GM08714 (cell line): Measurements from ENCODE around the gene ATP6V0E1.
"Not testable (repeated sequence)": the region's sequence is repeated elsewhere in the genome, so short reads cannot be mapped to it uniquely, and the experiment has no call there.

Experiments used
- H3K4me3 ChIP-seq: fragments of 200-500 bp; sonication (Bioruptor generic); 2 replicates; pipeline ENCODE4 v1.5.1; 2014; ENCODE audit warnings: mild to moderate bottlenecking, low read length, inconsistent platforms
- ZNF274 ChIP-seq: IDR thresholded peaks from 2 replicates; pipeline ENCODE4 v1.6.1; 2012; ENCODE audit warnings: mild to moderate bottlenecking, low read depth, low read length

Gene ATP6V0E1

DNA sequence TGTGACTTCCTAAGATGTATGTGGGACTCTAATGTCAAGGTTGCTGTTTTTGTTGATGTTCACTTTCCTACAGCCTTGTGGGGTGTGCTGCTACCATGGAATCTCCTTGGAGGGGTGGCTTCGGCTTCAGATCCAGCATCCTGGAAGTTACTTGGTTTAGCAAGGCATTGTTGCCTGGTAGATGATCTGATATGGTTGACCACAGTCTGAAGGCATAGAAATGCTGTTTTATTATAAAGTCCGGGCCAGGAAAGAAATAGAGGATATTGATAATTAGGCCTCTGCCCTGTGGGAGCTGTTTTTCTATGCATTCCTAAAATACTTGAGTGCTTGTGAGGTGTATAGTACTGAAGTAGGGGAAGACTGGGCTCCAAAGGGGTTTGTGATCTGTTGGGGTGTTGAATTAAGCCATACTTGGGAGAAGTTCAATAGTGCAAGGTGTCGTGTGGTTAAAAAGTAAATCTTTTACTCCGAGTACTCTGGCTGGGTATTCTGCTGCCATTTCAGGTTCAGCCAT, 45.3 kb downstream of the ATP6V0E1 start:
- no peak overlapping the region; the same call in 1 of the 2 replicates for H3K4me3 ChIP-seq
- TF ChIP-seq ZNF274 = no peak

DNA sequence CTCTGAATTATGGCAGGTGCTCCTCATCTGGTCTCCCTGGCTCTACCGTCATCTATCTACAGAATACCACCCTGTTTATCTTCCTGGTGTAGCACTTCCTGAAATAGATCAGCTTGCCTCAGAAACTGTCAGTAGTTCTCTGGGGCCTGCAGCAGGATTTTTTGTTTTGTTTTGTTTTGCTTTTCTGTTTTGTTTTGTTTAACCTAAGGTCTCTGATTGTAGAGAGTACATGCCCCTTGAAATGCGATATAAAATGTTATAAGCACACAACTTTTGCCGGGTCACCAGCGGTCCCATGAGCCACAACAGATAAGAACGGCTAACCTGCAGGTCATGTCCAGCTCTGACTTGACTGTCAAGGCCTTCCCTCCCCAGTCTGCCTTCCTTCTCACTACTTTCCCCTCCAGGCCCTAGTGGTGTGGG, 45.9 kb downstream of the ATP6V0E1 start:
- no peak for TF ChIP-seq ZNF274
- no peak overlapping the region; the same call in 1 of the 2 replicates for H3K4me3 ChIP-seq

DNA sequence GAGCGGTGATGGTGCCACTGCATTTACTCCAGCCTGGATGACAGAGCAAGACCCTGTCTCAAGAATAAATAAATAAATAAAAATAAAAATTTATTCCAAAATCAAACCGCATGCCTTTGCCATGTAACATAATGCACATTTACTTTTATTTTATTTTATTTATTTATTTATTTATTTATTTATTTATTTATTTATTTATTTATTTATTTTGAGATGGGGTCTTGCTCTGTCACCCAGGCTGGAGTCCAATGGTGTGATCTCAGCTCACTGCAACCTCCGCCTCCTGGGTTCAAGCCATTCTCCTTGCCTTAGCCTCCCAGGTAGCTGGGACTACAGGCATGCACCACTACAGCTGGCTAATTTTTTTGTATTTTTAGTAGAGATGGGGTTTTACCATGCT, 48.5 kb downstream of the ATP6V0E1 start:
- not testable (repeated sequence) for H3K4me3 ChIP-seq

DNA sequence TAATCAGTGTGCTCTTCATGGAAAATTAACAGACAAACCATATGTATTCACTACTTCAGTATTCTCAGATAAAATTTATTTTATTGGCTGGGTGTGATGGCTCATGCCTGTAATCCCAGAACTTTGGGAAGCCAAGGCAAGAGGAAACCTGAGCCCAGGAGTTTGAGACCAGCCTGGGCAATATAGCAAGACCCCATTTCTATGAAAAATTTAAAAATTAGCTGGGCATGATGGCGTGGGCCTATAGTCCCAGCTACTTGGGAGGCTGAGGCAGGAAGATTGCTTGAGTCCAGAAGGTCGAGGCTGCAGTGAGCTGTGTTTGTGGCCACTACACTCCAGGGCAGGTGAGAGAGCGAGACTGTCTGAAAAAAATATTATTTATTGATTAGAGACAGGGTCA, 49.2 kb downstream of the ATP6V0E1 start:
- H3K4me3 ChIP-seq = no peak overlapping the region
- no peak for TF ChIP-seq ZNF274

DNA sequence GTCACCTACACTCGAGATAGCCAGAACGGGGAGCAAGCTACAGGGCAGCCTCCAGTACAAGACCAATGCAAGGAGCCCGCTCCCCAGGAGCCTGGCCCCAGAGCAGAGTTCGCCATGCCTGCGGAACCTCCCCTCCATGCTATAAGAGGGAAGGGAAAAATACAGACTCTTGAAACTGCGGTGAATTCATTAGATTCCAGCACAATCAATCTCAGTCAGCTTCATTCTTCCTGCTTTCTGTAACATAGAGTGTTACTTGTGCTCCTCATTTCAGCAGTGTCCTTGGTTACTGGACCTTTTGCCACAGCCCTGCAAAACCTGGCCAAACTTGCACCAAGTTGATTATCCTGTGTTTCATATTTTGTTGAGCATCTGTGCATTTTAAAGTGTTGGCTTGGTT, 50.4 kb downstream of the ATP6V0E1 start:
- H3K4me3 ChIP-seq = no peak overlapping the region
- TF ChIP-seq ZNF274 = no peak

DNA sequence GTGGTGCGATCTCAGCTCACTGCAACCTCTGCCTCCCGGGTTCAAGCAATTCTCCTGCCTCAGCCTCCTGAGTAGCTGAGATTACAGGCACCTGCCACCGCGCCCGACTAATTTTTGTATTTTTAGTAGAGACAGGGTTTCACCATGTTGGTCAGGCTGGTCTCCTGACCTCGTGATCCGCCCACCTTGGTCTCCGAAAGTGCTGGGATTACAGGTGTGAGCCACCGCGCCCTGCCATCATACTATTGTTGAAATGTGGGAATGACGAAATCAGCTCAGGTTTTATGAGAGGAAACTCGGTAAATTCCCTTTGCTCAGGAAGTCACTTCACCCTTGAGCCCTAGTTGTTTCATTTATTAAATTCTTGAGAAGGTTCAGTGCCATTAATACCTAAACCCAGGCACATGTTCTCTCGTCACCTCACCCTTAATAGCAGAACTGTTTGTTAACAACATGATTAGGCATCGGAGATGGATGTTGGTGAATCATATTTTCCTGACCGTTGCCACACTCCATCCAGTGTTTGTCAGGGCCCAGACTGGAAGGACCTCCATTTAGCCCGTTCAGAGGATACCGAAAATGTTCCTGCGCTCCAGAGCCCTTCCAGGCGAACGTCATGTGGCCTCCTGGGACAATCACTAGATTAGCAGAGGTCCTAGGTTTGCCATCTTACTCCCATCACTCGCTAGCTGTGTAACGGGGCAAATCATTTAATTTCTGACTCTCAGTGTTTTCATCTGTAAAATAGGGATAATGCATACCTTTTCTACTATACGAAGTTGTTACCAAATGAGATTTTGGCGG, 52.5 kb downstream of the ATP6V0E1 start:
- peak overlapping the region; percentile 80; the same call in 1 of the 2 replicates for H3K4me3 ChIP-seq
- no peak for TF ChIP-seq ZNF274

DNA sequence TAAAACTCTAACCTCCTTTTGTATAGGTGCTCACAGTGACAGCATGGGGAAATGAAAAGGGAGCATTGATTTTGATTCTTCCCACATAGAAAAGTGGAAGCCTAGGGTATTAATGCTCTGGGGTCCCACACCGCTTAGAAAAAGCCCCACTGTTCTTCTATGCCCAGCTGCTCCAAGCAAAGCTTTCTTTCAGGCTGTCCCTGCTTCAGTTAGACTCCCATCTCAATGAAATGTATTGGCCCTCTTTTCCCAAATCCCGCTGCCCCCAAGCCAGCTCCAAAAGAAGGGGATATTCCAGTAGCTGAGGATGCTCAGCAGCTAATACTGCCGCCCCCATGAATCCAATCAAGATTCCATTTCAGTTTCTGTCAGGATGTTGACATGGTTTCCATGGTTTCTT, 55.6 kb downstream of the ATP6V0E1 start:
- TF ChIP-seq ZNF274 = no peak
- no peak overlapping the region for H3K4me3 ChIP-seq

DNA sequence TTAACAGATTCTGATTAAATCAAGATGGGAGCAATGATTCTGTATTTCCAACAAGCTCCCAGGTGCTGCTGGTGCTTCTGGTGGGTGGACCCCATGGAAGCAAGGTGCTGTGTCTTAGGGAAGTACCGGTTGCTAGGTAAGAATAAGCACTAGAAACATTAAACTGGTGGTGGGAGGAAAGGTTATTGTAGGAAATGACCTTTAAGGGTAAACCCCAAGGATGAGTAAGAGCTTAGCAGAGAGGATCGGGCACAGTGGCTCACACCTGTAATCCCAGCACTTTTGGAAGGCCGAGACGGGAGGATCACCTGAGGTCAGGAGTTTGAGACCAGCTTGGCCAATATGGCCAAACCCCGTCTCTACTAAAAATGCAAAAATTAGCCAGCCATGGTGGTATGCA, 56.4 kb downstream of the ATP6V0E1 start:
- no peak for TF ChIP-seq ZNF274
- no peak overlapping the region for H3K4me3 ChIP-seq

DNA sequence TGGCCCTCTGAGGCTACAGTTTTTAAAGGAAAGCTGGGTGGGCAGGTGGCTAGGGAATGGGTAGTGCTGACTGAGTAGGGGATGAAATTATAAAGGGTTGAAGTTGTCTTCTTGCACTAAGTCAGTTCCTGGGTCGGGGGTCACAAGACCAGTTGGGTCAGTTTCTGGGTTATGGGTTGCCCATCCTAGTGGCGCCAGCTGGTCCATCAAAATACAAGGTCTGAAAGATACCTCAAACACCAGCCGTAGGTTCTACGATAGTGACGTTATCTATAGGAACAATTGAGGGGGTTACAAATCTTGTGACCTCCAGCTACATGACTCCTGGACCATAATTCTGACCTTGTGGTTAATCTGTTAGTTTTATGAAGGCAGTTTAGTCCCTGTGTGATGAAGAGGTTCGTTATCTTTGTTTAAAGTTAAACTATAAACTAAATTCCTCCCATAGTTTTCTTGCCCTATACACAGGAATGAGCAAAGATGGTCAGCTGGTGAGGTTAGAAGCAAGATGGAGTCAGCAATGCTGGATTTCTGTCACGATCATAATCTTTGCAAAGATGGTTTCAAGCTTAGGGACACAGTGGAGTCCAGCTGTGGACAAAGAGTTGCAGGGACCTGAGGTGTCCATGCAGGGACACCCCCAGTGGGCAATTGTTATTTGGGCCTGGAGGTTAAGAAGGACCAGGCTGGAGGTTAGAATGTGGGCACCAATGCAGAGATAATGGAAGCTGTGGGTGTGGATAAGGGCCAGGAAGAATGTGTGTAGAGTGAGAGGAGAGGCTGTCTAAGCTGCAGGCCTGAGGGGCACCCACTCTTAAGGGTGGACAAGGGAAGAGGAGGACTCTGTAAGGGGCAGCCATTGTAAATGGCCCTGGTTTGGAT, 58.6 kb downstream of the ATP6V0E1 start:
- H3K4me3 ChIP-seq = no peak overlapping the region
- no peak for TF ChIP-seq ZNF274

DNA sequence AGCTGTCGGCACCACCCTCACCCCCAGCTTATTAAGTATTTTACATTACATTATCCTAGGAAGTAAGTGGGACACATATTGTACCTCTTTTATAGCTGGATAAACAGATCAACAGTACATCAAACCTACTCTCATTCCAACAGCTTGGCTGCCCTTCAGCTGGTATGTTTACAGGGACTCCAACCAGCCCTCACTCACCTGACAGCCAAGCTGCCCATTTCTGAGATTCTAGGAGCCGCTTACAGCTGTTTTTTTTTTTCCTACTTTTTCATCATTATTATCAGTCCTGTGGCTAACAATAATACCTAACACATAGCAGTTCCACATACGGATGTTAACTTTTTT, 59.2 kb downstream of the ATP6V0E1 start:
- no peak for TF ChIP-seq ZNF274
- H3K4me3 ChIP-seq = no peak overlapping the region

DNA sequence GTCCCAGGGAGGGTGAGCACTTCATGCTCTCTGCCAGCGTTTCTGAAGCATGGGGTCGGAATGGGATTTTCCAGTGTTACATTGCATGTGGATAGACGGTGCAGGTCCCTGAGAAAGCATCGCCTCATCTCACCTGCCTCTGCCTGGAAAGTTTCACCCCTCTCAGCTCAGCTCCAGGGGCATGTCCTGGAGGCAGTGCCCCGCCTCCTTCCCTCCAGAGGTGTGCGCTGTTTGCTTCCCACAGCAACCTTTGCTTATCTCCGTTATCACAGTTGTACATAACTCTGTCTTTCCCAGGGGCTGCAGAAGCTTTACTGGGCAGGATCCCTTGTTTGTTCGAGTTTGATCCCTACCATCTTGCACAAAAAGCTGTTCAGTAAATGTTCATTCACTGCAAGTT, 61.9 kb downstream of the ATP6V0E1 start:
- no peak overlapping the region for H3K4me3 ChIP-seq
- TF ChIP-seq ZNF274 = no peak

DNA sequence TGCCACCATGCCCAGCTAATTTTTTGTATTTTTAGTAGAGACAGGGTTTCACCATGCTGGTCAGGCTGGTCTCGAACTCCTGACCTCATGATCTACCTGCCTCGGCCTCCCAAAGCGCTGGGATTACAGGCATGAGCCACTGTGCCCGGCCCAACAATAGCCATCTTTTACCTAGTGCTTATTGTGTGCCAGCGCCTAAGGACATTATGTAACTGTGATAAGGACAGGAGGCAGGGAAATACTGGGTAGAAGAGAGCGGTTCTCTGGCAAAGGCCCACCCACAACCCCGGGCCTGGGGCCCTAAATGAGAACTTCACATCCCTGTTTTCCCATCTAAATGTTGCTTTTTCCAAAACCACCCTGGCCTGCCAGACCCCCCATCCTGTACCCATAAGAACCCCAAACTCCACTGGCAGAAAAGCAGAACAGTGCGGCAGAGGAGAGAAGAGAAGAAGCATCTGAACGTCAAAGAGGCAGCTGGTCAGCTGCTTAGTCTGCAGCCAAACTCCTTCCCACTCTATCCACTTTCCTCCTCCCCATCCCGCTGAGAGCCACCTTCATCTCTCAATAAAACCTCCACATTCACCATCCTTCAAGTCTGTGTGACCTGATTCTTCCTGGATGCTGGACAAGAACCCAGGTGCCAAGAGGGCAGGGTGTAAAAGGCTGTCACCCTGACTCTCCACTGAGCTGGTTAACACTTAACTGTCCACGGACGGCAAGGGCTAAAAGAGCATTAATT, 63.7 kb downstream of the ATP6V0E1 start:
- H3K4me3 ChIP-seq = not testable (repeated sequence)

DNA sequence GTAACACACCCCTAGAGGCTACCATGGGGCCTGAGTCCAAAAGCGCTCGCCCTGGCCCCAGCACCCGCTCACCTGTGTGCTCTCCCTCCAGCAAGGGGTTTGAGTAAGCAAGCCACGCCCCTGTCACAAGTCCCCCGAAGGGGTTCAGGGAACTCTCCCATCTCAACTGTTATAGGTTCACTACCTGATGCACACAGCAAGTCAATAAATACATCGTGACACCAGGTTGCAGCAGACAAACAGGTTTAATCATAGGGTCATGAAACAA, 64.2 kb downstream of the ATP6V0E1 start:
- no peak overlapping the region for H3K4me3 ChIP-seq
- no peak for TF ChIP-seq ZNF274

DNA sequence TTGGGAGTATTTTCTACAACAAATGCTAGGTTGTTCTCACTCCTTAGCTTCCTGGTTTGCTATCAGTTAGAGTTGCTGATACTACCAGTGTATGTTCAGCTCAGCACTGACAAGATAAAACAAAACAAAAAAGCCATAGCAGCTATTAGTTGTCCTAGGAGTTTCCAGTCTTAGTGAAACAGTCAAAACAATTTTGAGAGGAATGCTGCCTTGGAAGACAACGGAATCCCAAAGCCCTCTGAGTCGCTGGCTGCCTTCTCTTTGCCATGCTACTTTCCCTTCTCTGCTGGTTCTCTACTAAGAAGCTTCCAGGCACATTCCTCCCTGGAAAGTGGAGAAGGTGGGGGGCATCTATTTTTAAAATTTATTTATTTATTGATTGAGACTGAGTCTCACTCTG, 67.2 kb downstream of the ATP6V0E1 start:
- no peak overlapping the region for H3K4me3 ChIP-seq
- no peak for TF ChIP-seq ZNF274

DNA sequence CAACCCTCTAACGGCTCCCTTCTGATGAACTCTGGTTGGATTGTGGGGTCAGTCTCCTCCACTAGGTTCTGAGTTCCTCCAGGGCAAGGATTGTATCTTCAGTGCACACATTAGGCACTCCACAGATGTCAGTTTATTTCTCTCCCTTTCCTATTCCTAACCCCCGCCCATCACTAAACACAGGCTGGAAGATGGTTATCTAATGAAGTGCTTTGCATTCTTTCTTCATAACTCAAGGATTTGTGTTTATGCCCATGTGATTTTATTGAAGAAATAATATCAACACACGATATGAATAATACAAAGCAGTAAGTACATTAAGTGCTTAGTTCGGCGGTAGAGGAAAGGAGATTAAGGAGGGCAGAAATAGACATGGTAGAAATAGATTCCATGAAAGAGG, 68.2 kb downstream of the ATP6V0E1 start:
- TF ChIP-seq ZNF274 = no peak

More for the DNA sequence above, 68.2 kb downstream of the ATP6V0E1 start:
- no peak overlapping the region for H3K4me3 ChIP-seq
